ENCODE measurements around the gene FGD3.

FGD3 gene

GRCh38 chr9:92960561-92961290 lies 13.4 kb downstream of the FGD3 start:
- no peak for DNase-seq

- DNase-seq = no peak
These were observed 14.4 kb downstream of the FGD3 start for GRCh38 chr9:92961627-92962302.

- no peak for DNase-seq
These were observed 15.0 kb downstream of the FGD3 start for GRCh38 chr9:92962303-92962649.

GRCh38 chr9:92962846-92963245 lies 15.5 kb downstream of the FGD3 start:
- no peak for DNase-seq

DNA sequence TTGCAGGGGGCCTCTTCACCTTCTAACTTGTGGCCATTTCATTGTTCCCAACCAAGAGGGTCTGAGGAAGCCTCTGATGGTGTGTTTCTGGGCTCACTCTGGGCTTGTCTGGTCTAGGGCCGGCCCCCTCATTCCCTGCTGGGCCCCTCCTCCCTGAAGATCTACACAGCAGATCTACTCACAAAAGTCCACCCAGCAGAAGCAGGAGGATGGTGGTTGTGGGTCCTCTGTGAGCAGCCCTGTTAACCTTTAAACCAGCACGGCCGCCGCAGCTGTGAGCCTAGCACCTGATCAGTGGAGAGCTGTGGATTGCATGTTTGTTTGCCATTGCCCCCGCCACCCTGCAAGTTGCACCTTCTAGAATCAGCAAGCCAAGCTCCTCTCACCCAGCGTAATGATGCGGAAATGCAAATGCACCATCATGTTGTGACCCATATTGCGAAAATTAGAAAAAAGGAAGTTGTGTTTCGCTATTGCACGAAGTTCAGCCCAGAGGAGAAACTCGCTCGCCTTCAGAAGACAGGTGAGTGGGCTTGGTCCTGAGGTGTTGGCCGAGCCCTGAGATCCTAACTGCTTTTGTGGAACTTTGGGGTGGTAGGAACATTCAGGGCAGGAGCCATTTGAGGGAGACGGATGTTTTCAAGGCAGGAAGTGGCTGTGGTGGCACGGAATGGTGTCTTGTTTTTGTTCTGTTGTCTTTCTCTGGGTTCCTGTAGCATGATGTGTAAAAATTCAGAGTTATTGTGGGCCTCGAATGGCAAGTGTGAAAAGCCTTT lies 16.7 kb downstream of the FGD3 start:
- peak; percentile 73 for DNase-seq

- DNase-seq = no peak
These were observed 17.3 kb downstream of the FGD3 start for GRCh38 chr9:92964607-92965060.

DNA sequence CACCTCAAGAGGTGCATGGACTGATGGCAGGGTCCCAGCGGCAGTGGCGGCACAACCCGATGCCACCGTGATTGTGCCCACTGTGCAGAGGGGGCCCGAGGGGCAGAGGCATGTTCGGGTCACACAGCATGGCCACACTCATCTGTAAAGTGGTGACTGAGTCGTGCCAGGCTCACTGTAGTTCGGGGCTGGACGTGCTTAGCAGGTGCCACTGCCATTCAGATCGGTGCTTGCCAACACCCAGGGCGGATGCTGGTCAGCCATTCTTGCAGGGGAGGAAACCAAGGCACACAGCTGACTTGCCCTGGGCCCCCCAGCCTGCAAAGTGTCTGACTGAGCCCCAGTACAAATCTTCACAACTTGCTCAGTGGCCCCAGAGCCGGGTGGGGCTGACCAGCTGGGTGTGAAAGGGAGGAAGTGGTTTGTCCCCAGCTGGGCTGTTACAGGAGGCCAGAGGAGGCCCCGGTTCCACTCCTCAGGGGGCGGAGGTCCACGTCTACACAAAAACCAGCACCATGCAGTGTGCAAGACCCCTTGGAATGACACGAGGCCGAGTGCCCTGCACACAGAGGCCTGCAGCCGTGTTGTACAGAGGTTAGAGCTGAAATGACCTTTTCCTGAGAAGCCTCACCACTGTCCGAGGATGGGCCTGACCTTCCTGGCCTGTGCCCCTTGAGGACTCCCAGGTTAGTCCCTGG lies 17.9 kb downstream of the FGD3 start:
- peak; percentile 58 for DNase-seq

DNA sequence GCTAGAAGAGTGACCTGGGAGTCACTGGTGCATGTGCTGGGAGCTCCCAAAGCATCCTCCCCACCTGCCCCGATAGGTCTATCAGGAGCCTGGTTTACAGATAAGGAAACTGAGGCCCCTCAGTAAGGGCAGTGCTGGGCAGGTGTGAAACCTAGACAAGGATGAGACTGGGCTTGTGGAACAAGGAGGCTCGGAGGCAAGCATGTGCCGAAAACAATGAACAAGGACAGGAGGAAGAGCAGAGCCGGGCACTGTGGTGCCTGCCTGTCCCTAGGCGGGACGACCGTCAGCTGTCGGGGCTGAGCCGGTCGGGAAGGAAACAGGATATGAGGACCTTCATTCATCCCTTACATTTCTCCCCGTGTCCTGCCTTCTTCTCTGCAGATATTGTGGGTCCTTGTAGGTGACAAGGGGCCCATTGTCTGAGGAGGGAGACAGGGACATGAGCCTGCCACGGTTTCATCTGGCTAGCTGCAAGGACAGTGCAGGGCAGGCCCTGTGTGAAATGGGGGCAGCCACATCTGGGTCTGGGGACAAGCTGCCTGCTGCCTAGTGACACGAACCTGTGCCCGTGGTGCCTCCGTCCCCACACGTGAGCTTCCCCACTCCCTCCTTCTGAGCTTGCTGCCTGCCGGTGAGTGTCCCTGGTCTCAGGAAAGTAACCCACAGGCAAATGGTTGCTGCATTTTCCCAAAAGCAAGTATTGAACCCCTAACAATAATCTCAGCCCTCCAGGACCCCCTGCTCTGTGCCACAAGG lies 18.6 kb downstream of the FGD3 start:
- DNase-seq = peak; percentile 30

- DNase-seq = no peak
These were observed 19.1 kb downstream of the FGD3 start for GRCh38 chr9:92966518-92966800.

DNA sequence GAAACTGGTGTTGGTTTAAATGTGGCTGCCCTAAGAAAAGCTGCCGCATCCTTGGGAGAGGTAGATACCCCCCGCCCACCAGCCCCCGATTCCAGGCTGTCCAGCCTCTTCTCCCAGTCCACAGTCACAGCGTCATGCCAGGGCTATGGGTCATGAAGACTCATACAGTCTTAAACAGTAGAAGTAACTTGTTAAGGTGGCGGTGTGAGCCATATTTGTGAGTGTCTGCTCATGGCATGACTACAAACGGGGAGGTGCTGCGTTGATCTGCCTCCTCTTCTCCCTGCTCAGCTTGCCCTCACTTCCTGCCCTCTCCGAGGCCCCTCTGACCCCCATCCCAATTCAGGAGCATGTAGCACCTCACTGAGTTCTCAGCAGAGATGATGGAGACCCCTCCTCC lies 20.8 kb downstream of the FGD3 start:
- no peak for DNase-seq

DNA sequence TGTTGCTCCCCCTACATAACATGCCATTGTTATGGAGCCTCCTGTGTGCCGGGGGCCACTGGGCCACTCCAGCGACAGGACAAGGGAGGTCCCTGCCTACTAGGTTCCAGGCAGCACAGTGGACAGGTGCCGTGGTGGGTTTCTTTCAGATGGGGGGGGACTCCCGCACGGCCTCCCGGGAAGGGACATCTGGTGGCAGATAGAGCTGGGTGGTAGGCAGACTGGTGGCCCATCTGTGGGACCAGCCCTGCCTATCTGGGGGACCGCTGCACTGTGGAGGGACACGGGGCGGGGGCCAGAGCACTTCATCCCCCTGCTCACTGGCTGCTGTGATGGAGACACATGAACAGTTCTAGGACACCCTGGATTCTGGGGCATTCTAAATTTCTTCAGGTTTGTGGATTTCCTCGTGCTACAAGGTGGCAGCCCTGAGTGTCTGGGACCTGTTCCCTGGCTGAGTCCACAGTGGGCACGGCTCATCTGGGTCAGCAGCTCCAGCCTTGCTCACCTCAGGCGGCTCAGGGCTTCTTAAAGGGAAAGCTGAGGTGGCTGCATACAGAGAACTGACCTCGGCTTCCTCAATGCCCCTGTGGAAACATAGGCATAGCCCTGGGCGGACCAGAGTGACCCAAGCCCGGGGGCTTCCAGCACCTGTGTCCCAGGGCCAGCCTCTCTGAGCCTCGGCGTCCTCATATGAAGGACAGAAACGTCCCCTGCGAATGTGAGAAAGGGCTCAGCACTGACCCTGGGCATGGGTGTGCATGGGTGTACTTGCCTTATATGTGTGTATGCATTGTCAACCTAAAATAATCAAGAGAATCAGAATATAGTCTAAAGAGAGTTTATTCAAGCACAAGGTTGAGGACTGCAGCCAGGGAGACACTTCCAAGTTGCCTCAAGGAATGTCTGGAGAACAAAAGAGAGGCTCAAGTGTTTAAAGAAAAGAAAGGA lies 22.5 kb downstream of the FGD3 start:
- DNase-seq = no peak

GRCh38 chr9:92970467-92970923 lies 23.2 kb downstream of the FGD3 start:
- no peak for DNase-seq

GRCh38 chr9:92971121-92971520 lies 23.8 kb downstream of the FGD3 start:
- no peak for DNase-seq

GRCh38 chr9:92971776-92972175 lies 24.5 kb downstream of the FGD3 start:
- DNase-seq = no peak

DNA sequence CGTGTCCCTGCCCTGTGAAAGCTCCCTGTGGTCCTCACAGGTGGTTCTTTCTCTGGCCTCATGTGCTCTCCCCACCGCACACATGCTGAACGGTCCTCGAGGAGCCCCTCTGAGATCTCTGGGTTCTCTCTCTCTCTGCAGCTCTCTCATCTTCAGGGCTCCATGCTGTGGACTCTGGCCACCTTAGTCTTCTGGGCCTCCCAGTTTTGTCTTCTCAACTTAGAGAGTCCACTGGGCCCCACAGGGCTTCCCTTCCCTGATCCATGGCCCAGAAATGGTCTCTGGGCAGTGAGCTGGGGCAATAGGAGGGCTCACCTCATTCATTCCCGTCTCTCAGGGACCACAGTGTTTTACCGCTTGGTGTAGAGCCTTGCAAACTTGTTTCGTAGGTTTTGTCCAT lies 26.4 kb downstream of the FGD3 start:
- no peak for DNase-seq

DNA sequence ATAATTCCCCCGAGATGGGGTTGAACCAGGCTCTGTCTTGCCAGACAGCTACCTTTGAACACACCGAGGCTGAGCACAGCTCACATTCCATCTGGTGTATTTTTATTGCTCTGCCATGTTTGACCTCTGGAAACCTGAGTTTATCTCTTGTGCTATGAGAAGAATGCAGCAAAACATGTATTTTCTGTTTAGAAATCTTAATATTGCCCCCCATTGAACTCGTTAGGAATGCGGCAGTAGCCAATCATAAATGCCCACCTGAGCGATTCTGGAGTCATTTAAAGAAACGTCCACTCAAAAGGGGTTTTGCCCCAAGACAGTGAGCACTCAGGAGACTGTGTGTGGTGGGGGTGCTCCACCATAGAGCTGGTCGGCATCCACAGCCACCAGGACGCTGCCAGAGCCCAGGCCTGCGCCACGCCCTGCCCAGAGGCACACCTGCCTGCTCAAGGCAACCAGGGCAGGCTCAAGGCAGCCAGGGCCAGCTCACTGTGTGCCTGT lies 26.9 kb downstream of the FGD3 start:
- no peak for DNase-seq

GRCh38 chr9:92974761-92975755 lies 27.7 kb downstream of the FGD3 start:
- no peak for DNase-seq

DNA sequence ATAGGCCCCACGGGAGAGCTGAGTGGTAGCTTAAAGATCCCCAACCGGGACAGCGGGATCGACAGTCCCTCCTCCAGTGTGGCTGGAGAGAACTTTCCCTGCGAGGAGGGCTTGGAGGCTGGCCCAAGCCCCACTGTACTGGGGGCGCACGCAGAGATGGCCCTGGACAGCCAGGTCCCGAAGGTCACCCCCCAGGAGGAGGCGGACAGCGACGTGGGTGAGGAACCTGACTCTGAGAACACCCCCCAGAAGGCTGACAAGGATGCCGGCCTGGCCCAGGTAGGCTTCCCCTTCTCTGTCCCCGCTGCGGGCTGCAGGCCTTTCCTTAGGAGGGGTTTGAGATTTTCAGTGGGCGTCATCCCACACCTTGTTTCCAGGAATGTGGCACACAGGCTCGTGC lies 29.1 kb downstream of the FGD3 start:
- DNase-seq = no peak

- no peak for DNase-seq
These were observed 30.0 kb downstream of the FGD3 start for GRCh38 chr9:92977279-92977678.

GRCh38 chr9:92978345-92978875 lies 31.1 kb downstream of the FGD3 start:
- no peak for DNase-seq

Data from hematopoietic multipotent progenitor cell treated with erythropoietin and hydrocortisone succinate and interleukin-3 and kit ligand, for 8 days (in vitro differentiated cells).